GM21528 (cell line): ENCODE results near the gene CD2.

Experiments
- ATAC-seq: cut with Tn5 transposase; IDR thresholded peaks from one replicate; pipeline ENCODE4 v1.9.1; 2021; ENCODE audit warnings: mild to moderate bottlenecking, moderate library complexity; ENCODE audit not compliant: unreplicated experiment, low FRiP score

CD2 gene

DNA sequence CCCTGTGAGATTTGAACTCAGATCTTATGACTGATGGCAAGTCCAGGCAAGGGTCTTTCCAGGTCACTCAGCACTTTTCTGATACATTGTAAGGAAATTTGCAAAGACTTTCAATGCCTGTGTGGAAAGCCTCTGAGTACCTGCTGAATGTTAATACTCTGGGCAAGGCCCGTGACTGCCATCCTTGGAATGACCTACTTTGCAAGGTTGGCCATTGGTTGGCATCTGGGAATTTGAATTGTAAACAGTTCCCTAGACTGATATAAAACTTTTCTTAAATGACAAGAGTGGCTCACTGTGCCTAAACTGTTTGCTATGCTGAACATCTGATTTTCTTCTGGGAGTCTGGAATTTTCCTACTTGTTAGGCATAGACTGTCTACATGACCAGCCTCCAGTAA lies 57.1 kb downstream of the CD2 start:
- ATAC-seq: no peak

DNA sequence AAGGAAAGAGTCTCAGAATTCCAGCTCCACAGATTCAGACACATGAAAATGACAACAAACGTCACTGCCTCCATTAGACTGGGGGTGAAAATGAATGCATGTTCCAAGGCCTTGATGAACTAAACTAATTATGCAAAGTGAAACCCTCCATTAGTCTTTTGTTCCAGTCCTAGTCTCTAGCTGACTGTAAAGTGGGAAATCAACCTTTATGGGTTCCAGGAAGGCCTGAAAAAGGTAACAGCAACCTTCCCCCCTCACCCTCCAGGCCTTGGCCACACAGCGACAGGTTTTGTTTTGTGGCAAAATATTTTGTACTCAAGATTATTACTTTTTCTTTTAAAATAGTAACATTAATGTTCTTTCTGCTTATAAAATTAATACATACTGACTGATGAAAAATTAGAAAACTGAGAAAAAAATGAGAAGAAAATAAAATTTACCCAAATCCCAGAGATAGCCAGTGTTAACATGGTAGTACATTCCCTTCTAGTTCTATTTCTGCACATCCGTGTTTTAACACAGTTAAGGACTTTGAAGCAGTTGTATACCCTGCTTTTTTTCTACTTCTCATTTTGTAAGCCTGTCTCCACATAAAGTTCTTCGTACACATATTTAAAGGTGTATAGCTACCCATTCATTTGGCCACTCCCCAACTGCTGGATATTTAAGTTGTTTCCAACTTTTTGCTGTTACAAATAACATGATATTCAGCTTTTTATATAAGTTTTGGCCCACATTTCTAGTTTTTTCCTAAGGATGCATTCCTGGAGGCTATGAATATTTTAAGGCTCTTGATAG lies 60.9 kb downstream of the CD2 start:
- no peak for ATAC-seq

DNA sequence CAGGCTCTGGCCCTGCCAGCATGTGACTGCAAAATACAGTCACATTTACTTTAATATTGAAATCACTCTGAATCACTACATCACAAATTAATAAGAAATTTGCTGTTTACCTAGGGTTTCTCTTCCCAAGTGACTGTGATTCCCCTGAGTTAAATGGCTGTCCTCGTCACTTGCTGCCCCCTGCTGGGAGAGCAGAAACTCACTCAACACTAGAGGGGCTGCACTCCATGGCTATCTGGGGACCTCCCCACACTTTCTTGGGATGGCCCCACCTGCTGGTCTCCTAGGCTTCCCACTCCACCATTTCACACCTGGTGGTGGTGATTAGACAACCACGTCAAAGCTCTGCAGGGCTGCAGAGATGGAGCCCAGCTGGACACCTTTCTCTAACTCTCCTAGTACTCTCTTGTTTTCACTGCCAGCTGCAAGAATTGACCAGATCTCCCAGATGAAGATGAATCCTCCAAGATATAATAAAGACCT lies 63.4 kb downstream of the CD2 start:
- ATAC-seq: no peak
